AG04449 (cell line): ENCODE data around the gene NUDT16L1.

Experiments
- CTCF ChIA-PET: fragments of 350-600 bp; formaldehyde crosslinking; extraction: SDS; loops from one replicate; lab custom pipeline; 2021; ENCODE audit warnings: antibody characterized with exemption; lab: Yijun Ruan, JAX
- POLR2A ChIA-PET: fragments of 400-600, 350-600 bp; formaldehyde crosslinking; extraction: SDS; loops from one replicate; lab custom pipeline; 2020; ENCODE audit warnings: antibody characterized with exemption, inconsistent platforms; lab: Yijun Ruan, JAX
- DNase-seq: peaks from one replicate; pipeline ENCODE4 v3.0.0-alpha.2; 2010; ENCODE audit warnings: low read depth, low spot score
- H3K4me3 ChIP-seq: 2 replicates; pipeline ENCODE4 v1.5.1; 2011; ENCODE audit warnings: low read depth, mild to moderate bottlenecking, control low read depth, low read length
- CTCF ChIP-seq: IDR thresholded peaks from one replicate; pipeline ENCODE4 v1.5.1; 2011; ENCODE audit warnings: mild to moderate bottlenecking, moderate library complexity, low read length, control low read depth, inconsistent platforms; ENCODE audit not compliant: insufficient read depth; ENCODE audit errors: missing control alignments

NUDT16L1 gene

GRCh38 chr16:4723071-4723767 is 29.9 kb downstream of the NUDT16L1 start:
- DNase-seq: no peak
- TF ChIP-seq CTCF: no peak
- no peak overlapping the region for H3K4me3 ChIP-seq
- CTCF ChIA-PET: interaction anchor here (1.4 kb wide), 1 partner anchor 233 kb away, joined by 3 read pairs; no protein-coding TSS in a partner anchor
- POLR2A ChIA-PET: no interaction called here

- no peak for DNase-seq
- ChIA-PET POLR2A (no interaction called here), CTCF (interaction anchor here (1.4 kb wide), 1 partner anchor 231 kb away, joined by 3 read pairs; no protein-coding TSS in a partner anchor)
- TF ChIP-seq CTCF: no peak
- H3K4me3 ChIP-seq: no peak overlapping the region
These were observed 31.4 kb downstream of the NUDT16L1 start for GRCh38 chr16:4724661-4725270.

GRCh38 chr16:4726616-4727015 is 33.3 kb downstream of the NUDT16L1 start:
- no peak for TF ChIP-seq CTCF
- ChIA-PET CTCF (no interaction called here), POLR2A (no interaction called here)
- DNase-seq: no peak
- no peak overlapping the region for H3K4me3 ChIP-seq

GRCh38 chr16:4728676-4729075 is 35.3 kb downstream of the NUDT16L1 start:
- DNase-seq: no peak
- H3K4me3 ChIP-seq: no peak overlapping the region
- CTCF ChIA-PET: no interaction called here
- POLR2A ChIA-PET: no interaction called here
- no peak for TF ChIP-seq CTCF

- TF ChIP-seq CTCF: no peak
- POLR2A ChIA-PET: interaction anchor here (0.6 kb wide), 1 partner anchor 99 kb away, joined by 3 read pairs; no protein-coding TSS in a partner anchor
- no peak for DNase-seq
- CTCF ChIA-PET: no interaction called here
- H3K4me3 ChIP-seq: no peak overlapping the region
These were observed 36.5 kb downstream of the NUDT16L1 start for GRCh38 chr16:4729876-4730275.

GRCh38 chr16:4733211-4733742 is 39.9 kb downstream of the NUDT16L1 start:
- DNase-seq: no peak
- POLR2A ChIA-PET: interaction anchor here (1.3 to 2.1 kb wide), 4 partner anchors 12 to 339 kb away, joined by 3 to 15 read pairs (median 8); partner anchors contain the start of gene ROGDI
- peak overlapping the region; percentile 97 for H3K4me3 ChIP-seq
- CTCF ChIA-PET: interaction anchor here (2.4 kb wide), 1 partner anchor 222 kb away, joined by 8 read pairs; no protein-coding TSS in a partner anchor
- TF ChIP-seq CTCF: no peak
